GM18870 (cell line): ENCODE results near the gene IMMP1L.
"Not testable (repeated sequence)": the region's sequence is repeated elsewhere in the genome, so short reads cannot be mapped to it uniquely, and the experiment has no call there.

Experiments
- ATAC-seq: cut with Tn5 transposase; IDR thresholded peaks from one replicate; pipeline ENCODE4 v1.9.1; 2021; ENCODE audit warnings: moderate library complexity; ENCODE audit not compliant: unreplicated experiment

Gene IMMP1L, protein sequence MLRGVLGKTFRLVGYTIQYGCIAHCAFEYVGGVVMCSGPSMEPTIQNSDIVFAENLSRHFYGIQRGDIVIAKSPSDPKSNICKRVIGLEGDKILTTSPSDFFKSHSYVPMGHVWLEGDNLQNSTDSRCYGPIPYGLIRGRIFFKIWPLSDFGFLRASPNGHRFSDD

DNA sequence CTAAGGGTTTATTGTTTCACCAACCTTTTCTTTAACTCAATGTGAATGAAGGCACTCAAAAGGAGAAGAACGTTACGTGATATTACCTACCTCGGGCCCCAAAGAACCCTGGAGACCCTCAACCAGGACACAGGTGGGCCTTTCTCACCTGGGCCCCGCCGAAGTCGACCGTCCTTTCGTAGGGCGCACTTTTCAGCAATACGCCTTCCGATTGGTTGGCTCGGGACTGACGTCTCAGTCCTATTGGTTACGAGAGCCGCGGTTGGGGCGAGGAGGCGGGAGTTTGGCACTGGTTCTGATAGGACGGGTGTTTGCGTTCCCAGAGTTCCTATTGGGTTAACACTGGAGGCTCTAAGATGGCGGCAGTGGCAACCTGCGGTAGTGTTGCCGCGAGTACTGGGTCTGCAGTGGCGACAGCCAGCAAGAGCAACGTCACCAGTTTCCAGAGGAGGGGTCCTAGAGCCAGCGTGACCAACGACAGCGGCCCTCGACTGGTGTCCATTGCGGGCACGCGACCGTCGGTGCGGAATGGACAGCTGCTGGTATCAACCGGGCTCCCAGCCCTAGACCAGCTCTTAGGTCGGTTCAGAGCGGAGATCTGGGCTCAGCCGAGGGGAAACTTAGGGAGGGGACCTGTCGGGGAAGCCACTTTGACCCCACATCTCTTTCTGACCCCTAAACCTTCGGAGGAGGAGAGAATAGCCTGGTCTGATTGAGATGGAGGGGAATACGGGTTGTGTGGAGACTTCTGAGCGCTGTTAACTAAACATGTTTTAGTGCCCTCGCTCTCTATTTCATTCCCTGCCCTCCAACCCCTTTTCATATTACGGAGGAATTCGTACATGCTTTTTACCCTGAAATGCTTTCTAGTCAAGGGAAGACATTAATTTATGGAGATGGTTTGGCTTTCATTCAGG, at the start of gene IMMP1L, which contains the start of gene ELP4:
IMMP1L (minus strand) TSS at position 194 of the 917 bp plus-strand sequence. CDS start 46,346 bp downstream, outside the sequence.
ELP4 (plus strand) TSS at position 339 of the 917 bp plus-strand sequence; CDS start at position 357, 18 bp downstream.
- peak; percentile 100 for ATAC-seq

DNA sequence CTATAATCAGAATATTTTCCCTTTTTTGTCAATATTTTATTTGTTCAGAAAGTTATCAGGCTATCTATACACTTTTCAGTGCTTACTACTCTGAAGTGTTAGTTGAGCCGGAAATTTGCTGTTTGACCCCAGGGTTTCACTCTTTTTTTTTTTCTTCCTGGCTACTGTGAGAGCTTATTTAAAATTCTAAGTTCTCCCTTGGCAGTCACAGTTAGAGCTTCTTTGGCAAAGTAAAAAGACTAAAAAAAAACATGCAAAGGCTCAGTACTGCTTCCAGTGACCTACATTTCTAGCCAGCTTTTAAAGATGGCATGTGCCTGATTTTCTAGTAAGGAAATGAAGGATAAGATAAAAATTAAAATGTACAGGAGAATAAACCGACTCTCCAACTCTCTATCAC, 48.6 kb upstream of the IMMP1L start:
- ATAC-seq, result no peak

DNA sequence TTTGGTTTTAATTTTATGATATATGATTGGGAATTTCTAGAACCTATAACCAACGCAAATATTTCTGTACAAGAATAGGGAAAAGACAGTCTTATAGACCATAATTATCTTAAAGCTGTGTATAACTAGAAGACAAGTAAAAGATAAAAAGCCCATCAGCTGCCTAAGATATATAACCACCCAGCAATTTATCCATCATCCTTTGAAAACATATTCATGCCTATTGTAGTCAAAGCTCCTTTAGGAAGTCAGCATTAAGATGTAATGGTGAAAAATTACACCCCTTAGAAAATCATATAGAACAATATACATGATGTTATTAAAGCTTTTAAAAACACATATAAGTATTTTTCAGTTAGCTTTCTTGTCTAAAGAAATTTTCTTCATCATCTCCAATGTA, 46.5 kb upstream of the IMMP1L start:
- no peak for ATAC-seq

DNA sequence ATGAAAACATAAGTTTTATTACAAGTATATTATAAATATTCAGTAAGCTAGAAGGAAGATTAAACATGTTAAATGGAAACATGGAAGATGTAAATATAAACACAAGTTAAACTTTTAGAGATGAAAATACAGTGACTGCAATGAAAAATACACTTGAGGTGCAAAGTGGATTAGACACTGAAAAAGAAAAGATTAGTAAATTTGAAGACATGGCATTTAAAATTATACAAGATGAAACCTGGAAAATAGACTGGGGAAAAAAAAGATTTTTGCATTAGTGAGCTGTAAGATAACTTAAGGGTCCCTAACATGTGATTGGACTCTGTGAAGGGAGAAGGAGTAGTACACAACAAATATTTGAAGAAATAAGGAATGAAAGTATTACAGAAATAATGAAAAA, 33.4 kb upstream of the IMMP1L start:
- ATAC-seq, result no peak

DNA sequence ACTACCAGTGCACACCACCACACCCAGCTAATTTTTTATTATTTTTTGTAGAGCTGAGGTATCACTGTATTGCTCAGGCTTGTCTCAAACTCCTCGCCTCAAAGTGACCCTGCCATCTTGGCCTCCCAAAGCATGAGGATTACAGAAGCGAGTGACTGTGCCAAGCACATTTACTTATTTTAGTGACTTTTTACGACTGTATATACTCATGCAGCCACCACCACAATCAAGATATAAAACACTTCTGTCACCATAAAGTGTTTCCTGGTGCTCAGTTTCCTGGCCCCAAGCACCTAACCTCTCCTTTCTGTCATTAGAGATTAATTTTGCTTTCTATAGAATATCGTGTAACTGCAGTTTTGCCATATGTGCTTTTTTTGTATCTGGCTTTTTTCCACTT, 26.1 kb upstream of the IMMP1L start:
- no peak for ATAC-seq

DNA sequence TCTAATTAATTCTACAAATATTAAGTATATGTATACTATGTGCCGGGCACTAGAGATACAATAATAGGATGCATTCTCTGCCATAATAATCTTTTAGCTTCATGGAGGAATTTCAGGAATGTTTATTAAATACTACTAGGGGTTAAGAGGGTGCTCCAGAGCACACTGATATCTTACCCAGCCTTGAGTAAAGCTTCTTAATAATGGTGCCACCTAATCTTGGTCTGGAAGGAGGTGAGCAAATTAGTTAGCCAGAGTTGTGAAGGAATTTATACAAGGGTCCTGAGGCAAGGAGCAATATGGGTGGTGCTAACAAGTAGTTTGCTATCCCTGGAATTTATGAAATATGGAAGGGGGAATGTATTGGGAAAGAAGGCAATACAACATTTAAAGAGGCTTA, 21.9 kb upstream of the IMMP1L start:
- ATAC-seq, result no peak

DNA sequence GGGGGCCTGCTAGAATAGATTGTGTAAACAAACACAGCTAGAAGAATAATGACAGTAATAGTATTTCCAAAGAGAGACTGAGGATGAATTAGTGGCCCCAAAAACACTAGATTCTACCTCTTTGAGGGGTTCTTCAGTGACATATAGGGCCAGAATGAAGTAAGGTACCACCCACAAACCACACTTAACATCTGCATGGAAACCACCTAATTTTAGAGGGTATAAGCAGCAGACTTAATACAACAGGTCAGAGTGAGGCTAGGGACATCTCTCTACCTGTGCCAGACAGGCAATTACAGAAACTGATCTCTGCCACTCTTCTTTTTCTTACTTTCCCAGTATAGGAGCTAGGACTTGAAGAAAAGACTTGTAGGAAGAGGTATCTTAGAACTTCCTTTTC, 20.3 kb upstream of the IMMP1L start:
- ATAC-seq, result peak; percentile 89

DNA sequence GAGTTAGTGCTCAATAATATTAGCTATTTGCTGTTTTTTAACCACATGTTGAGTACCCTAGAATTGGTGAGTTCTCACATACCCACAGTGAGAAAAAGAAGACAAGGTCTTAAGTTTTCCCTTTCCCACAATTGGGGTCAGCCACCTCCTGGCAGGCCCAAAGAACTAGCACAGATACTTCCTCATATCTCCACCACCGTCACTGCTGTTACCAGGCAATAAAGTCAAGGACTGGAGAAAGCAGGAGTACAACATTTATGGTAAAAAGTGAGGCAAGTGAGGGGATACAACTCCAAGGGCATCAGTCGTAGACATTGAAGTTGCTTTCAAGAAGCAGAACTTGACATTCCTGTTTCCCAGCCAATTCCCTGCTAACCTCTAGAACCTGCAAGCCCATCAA, 19.8 kb upstream of the IMMP1L start:
- no peak for ATAC-seq

DNA sequence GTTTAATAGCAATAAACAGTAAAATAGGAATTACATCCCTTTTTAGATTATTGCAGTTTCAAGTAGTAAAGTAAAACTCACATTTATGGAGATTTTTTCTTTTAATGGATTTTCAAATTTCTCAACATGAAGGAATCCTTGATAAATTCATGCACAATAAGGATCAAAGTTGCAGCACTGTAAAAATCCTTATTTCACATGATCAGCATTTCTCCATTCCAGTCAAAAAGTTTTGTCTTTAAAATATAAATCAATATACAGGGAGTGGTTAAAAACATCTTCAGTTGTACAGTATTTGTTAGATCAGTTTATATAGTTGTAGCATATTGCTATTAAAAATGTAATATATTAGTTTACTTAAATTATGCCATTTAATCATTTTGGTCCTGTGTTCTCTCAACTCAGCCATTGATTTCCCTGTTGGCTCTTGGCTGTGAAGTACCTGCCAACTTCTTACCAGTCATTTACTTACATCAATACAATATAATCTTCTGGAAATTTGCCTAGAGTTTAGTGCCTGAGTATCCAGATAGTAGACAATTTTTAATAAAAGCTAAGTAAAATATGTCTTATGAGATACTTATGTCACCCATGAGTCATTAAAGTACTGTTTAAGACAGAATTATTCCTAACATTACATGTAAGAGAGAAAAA, 12.2 kb upstream of the IMMP1L start:
- ATAC-seq, result no peak

DNA sequence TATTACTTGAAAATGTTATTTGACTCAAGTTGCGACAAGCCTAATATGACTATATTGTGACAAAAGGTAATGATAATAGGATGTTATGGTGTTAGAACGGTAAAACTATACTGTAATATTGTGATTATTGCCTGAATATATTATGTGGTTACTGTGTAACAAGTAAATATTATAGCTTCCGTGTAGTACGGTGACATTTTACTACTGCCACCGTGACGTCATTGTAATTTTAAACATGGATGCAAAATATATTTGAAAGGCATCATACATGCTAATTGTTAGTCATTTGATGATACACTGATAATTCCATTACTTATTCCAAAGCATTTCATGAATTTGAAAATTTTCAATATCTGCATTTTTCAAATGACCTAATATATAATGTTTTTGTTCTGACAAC, 2.7 kb upstream of the IMMP1L start:
- ATAC-seq, result no peak

DNA sequence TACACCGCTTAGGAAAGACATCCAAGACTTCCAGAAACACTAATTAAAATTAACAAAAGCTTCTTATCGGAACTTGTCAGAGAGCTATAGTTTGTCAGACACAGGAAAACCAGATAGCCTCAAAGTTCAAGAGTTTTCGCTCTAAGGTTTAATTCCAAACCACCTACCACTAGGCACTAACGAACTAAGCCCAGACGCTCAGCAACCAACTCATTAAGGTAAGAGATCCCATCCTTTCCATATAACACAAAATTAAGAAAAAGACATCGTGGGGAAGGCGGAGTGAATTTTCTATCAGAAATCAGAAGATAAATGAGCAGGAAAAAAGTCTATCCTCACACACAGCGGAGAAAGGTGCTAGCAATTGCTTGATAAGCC, 382 bp downstream of the IMMP1L start:
- peak; percentile 6 for ATAC-seq

DNA sequence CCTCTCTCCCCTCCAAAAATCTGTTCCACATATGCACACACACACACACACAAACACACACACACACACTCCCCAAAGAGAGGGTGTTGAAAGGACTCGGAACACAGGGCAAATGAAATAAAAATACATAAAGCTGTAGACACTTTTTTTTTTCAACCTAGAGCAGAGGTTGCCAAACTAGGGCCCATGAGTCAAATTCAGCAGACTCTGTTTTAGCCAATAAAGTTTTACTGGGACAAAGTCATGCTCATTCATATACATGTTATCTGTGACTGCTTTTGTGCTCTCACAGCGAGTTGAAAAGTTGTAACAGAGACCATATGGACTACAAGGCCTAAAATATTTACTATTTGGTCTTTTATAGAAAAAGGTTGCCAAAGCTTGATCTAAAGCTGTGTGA, 8.9 kb downstream of the IMMP1L start:
- no peak for ATAC-seq

DNA sequence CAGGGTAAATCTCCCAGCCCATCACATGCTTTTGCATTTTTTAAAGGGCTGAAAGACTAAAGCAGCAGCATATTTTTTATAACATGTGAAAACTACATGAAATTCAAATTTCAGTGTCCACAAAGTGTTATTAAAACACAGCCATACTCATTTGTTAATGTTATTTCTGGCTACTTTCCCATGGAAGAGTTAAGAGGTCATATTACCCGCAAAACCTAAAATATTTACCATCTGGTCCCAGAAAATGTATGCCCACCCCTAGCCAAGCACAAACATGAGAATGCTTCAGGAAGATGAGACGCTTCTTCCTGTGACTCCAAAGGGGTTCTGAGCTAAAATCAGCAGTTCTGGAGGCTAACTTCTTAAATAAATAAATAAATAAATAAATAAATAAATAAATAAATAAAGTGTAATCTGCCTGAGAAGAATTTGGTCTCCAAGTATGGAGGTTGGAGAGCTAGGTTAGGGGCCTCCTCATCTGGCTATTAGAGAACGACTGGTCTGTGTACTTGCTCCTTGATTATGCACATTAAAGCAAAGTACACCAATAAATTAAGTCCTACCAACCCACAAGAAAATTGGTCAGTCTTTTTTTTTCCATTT, 9.7 kb downstream of the IMMP1L start:
- no peak for ATAC-seq

DNA sequence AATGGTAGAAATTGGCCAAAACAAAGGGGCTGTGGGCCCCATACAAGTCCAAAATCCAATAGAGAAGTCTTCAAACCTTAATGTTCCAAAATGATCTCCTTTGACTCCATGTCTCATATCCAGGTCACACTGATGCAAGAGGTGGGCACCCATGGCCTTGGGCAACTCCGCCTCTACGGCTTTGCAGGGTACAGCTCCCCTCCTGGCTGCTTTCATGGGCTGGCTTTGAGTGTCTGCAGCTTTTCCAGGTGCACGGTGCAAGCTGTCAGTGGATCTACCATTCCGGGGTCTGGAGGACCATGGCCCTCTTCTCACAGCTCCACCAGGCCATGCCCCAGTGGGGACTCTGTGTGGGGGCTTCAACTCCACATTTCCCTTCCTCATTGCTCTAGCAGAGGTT, 15.7 kb downstream of the IMMP1L start:
- ATAC-seq, result not testable (repeated sequence)

DNA sequence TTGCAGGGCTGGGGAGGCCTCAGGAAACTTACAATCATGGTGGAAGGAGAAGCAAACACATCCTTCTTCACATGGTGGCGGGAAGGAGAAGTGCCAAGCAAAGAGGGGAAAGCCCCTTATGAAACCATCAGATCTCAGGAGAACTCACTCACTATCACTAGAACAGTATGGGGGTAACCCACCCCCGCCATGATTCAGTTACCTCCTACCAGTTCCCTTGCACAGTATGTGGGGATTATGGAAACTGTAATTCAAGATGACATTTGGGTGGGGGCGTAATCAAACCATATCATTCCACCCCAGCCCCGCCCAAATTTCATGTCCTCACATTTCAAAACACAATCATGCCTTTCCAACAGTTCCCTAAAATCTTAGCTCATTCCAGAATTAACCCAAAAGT, 16.2 kb downstream of the IMMP1L start:
- no peak for ATAC-seq

DNA sequence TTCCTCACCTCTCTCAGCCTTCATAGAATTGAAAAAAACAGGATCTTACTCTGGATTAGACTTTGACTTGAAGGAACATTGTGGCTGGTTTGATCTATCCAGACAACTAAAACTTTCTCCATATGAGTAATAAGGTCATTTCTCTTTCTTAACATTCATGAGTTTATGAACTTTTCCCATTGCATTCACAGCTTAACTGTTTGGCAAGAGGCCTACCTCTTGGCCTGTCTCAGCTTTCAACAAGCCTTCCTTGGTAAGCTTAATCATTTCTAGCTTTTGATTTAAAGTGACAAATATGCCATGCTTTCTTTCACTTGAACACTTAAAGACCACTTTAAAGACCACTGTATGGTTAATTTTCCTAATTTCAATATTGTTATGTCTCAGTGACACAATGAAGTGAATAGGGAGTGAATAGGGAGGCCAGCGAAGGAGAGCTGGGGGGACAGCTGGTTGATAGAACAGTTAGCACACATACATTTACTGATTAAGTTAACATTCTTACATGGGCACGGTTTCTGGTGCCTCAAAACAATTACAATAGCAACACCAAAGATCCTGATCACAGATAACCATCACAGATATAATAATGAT, 17.0 kb downstream of the IMMP1L start:
- ATAC-seq, result no peak

DNA sequence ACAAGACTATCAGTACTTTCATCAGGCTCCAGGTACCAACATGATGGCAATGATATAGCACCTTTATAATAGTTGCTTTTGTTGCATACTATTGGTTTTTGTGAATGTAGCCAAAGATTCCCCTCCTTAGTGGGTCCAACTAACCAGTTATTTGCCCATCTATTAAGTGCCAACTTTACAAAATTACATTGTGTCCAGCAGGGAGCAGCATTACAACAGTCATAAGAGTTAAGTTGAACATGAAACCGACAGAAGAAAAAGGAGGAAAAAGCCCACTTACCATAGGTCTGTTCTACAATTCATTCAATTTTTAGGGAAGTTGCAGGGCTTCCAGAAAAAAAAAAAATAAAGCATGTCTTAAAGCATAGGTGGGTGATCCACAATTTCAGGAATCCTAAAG, 21.6 kb downstream of the IMMP1L start:
- ATAC-seq, result peak; percentile 56

DNA sequence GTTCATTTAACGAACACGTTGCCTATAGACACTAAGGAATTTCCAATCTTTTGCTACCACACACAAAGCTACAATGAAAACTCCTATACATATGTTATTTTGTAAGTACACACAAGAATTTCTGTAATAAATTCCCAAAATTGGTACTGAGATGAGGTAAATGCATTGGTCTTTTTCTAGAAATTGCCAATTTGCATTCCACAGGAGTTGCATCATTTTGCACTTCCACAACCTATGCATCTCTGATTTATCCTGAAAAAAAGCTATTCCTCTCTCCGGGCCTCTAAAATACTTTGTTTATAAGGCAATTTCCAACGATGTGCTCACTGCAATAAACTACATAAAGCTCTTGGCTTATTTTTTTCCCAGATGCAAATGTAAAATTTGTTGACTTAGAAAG, 24.9 kb downstream of the IMMP1L start:
- no peak for ATAC-seq

DNA sequence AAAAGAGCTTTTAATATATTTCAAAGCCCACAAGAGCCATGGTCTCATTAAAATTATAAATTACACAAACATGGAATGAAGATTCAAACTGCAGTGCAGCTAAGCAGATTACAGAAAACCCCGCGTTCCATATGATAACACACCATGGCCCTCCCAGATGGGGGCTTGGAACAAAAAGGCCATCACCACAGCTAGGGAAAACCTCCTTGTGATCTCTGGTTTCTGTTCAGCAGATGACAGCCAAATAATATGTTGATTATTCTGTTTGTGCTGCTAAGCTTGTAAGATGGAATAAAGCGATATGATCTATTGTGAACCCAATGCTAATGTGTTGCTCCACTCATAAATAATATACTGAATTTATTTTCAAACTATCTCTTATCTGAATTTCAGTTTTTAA, 28.5 kb downstream of the IMMP1L start:
- no peak for ATAC-seq

DNA sequence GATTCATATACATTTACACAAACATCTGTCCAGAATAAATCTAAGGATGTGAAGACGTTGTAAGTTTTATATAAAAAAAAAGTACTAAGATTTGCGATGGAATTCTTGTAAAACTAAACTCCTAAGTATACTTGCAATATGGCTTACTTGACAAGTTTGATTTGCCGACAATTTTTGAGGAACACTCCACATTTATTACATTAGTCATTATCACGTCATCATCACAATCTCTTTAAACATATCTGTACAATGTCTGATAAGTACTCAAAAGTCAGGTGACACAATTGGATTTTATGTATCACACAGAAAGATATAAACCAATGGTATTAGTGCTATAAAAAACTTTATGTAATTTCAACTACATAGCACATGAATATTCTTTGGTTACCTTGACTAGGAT, 30.4 kb downstream of the IMMP1L start:
- no peak for ATAC-seq

DNA sequence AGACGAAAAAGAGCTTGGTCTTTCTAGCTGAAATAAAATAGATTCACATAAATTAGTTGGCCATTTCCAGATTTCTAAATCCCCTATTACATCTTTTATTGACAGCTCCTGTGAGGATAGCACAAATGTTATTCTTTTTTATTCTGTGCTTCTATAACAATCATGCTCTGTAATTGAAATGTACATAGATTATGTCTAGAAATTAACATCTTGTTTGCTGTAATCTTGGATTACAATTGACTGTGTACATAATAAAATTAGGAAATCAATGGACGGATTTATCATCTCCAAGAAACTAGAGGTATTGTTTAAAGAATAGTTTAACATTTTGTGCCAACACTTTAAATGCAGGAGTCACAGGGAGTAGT, 31.2 kb downstream of the IMMP1L start:
- no peak for ATAC-seq
